NCI-H187 treated with DMSO at 0.1 percent for 48 hours (cell line): Measurements from ENCODE around the gene XCR1.
"Not testable (repeated sequence)": the region's sequence is repeated elsewhere in the genome, so short reads cannot be mapped to it uniquely, and the experiment has no call there.

Source experiments
- DNase-seq: peaks from one replicate; lab custom pipeline; 2025; lab: John Stamatoyannopoulos, UW

The XCR1 gene

GRCh38 chr3:46006238-46007032 is 20.8 kb downstream of the XCR1 start:
- no peak for DNase-seq

- not testable (repeated sequence) for DNase-seq
Observed at GRCh38 chr3:46003706-46004105, 23.6 kb downstream of the XCR1 start.

GRCh38 chr3:46001178-46001577 is 26.1 kb downstream of the XCR1 start:
- DNase-seq = no peak

- DNase-seq = no peak
Observed at GRCh38 chr3:45997942-45998341, 29.3 kb downstream of the XCR1 start.

- not testable (repeated sequence) for DNase-seq
Observed at GRCh38 chr3:45997499-45997898, 29.8 kb downstream of the XCR1 start.

DNA sequence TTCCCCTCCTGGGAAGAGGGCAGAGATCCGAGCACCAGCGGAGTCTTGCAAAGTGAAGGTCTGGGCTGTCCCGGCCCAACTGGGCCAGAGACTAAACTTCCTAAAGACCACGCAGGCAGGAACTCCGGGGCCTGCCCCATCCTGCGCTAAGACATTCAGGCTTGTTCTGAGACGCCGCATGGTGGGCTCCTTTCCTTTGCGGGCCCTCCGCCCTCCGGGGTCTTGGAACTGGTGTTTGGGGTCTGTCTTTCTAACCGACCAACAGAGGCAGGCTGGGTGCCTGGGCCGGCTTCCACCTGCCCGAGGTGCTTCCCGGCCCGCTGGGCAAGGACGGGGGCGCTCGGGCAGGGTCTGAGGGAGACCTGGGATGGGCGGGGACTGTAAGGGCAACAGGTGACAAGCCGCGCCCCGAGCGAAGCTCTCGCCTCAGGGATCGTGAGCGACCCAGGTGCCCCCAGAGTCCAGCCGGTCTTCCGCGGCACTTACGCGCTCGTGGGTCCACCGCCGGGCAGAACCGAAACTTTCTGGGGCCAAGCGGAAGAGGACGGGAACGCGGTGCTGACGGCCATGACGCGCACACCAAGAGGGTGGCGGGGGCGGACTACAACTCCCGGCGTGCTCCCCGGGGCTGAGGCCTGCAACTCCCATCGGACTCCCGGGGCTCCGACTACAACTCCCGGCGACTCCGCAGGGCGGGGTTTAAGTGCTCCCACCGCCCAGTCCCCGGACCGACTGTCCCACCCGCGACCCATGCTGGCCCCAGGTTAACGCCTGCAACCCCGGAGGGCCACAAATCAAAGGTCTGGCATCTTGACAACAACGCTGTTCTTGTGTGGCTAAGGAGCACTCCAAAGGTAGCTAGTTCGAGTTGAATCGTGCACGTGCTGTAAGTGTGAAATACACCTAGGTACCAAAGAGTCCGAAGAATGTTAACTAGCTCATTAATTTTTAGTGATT is 31.8 kb downstream of the XCR1 start, which contains the start of gene FYCO1:
FYCO1 (minus strand) TSS at position 589 of the 957 bp plus-strand sequence. CDS start 10,914 bp downstream, outside the sequence.
- DNase-seq = peak; percentile 28

- DNase-seq = no peak
Observed at GRCh38 chr3:45994419-45995235, 32.7 kb downstream of the XCR1 start.

GRCh38 chr3:45993421-45994027 is 33.8 kb downstream of the XCR1 start:
- no peak for DNase-seq

DNA sequence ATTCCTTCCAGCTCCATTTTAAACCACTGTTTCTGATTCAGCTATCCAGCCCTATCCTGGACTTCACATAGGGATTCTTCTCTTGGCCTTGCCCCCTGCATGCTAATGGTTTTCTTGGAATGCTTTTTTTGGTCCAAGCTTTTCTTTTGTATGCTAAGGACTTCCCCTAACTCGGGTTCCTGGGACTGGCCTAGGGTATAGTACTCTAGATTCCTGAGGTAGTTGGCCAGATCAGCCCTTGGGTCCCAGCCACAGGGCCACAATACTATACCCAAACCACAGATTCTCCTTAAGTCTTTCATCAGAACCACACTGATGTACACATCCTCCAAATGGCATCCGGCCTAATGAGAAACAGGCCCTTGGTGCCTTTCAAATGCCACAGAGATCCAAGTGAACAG is 34.5 kb downstream of the XCR1 start:
- no peak for DNase-seq

GRCh38 chr3:45992133-45992729 is 35.1 kb downstream of the XCR1 start:
- DNase-seq = no peak

GRCh38 chr3:45991341-45991740 is 35.9 kb downstream of the XCR1 start:
- no peak for DNase-seq

DNA sequence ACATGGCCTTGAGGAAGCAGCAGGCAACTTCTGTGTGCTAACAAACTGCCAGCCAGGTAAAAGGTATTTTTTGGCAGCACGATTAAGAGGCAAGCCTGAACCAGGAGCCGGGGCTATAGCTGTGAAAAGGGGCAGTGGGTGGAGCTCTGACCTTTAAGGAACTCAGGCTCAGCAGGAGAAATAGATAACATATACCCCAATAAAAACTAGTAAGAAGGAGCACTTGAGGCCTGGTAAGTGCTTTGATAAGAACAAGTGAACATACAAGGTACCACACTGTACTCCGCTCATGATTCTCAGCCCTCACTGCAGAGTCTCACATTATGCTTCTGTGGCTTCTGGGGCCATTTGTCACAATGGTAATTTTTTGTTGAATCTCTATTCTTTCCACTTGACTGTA is 37.1 kb downstream of the XCR1 start:
- no peak for DNase-seq

DNA sequence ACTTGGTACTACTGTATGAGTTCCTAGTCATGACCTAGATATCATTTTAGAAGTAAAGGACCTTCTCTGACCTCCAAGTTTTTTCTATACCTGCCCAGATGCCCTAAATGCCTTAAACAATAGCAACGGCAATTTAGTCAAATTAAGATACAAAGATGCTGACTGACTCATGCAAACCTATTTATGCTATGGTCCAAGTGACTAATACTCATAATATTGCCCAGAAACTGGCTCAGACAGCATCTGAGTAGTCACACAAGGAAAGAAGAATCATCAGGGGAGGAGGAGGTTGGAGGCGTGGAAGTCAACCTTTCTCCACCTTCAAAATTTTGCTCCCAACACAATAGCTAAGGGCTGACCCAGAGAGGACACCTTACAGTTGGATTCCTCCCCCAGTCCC is 38.5 kb downstream of the XCR1 start:
- DNase-seq = no peak

DNA sequence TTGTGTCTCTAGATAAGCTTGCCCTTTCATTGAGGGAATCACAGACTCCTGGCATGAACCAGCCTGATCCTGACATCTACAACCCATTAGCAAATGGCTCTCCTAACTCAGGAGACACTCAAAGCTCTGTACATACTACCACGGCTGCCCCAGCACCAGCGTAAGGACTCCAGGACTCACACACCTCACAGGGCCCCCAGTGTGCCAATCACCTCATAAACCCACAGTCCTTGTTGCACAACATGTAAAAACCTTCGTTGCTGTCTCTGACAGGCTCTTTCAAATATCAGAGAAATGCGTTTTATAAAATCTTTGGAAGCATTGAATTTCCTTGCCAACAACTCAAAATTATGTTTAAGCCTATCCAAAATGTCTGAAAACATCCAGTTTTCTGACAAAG is 38.9 kb downstream of the XCR1 start:
- DNase-seq = no peak

- DNase-seq = no peak
Observed at GRCh38 chr3:45987368-45988291, 39.7 kb downstream of the XCR1 start.

GRCh38 chr3:45986303-45986982 is 40.8 kb downstream of the XCR1 start:
- no peak for DNase-seq

DNA sequence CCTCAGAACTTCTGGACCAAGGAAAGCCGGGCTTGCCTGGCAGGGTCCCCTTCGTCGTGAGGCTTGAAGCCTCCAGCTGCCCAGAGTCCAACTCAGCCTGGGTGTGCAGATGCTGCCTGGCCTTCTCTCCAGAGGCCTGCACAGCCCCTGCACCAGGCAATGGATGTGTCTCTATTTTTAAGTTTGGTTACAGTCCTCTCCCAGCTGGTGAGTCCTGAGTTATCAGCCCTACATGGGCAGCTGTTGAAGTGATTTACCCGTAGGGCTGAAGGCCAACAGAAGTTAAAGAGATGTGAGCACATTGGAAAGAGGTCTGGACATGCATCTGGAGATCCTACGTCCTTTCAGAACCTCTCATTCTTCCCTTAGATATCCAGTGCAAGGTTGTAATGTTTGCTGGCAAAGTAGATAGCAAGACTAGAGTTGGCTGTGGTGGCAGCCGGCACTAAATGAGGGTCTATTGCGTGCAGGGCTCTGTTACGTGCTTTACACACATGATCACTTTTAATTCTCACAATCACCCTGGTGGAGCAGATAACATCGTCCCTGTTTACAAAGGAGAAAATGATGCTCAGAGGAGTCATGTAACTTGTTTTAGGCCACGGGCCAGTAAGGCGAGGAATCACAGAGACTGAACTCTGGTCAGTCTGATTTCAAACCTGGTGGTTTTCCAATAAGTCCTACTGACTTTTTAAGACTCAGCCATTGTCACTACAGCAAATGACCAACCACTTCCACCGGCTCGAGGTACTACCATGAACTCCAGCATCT is 41.6 kb downstream of the XCR1 start:
- DNase-seq = no peak
